ENCODE results near the gene NEFH.

Gene NEFH

DNA sequence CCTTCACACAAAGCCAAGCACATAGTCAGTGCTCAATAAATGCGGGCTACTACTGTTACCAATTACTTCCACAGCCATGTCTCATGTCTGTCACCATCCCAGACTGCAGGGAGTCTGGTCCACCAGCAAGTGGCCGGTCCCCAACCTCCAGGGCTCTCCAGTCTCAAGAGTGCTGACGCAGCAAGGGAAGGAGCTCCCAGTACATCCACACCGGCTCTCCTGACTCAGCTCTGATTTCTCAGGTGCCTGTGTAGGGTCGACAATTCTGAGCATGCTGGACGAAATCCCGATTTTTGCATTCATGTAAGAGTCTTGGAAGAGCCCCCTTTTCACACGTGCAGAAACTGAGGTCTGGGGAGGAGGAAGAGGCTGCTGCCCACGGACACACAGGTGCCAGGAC is 10.3 kb upstream of the NEFH start:
- no peak for DNase-seq

DNA sequence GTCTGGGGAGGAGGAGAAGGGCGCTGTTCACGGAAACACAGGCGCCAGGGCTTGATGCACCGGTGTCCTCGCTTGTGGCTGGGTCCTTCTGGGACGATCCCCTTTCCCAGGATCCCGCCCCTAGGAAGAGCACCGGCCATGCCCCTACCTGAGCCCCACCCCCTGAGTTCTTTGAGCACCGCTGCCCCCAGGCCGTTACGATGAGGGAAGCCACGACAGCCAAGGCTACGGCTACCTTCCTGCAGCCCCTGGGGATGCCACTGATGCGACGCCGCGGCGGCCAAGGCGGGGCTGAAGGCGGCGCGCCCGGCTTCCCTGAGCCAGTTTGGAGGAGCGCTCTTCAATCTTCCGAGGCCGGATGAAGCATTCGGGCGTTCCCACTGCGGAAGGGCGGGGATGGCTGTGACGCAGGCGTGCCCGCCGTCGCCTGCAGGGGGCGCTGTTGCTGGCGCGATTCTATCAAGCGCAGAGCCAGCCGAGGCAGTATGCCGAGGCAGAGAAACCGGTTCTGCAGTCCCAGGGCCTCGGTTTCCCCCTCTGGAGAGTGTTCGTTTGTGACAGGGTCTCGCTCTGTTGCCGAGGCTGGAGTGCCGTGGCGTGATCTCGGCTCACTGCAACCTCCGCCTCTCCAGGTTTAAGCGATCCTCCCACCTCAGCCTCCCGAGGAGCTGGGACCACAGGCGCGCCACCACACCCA is 9.7 kb upstream of the NEFH start:
- DNase-seq, result peak; percentile 57

DNA sequence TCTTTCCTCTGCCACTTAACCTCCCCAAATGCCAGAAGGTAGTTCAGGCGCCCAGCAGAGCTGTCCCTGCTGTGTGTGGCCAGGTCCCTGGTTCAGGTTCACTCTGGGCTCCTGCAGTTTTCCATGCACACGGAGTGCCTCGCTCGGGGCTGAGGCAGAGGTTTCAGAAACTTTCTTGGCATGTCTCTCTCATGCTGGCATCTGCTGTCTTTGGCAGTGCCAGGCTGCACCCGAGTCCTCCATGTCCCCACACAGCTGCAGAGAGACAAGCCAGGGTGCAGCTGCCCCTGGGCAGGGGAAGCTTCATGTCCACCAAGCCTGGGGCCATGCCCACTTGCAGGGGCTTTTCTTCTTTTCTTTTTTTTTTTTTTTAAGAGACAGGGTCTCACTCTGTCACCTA is 7.0 kb upstream of the NEFH start:
- DNase-seq, result no peak

DNA sequence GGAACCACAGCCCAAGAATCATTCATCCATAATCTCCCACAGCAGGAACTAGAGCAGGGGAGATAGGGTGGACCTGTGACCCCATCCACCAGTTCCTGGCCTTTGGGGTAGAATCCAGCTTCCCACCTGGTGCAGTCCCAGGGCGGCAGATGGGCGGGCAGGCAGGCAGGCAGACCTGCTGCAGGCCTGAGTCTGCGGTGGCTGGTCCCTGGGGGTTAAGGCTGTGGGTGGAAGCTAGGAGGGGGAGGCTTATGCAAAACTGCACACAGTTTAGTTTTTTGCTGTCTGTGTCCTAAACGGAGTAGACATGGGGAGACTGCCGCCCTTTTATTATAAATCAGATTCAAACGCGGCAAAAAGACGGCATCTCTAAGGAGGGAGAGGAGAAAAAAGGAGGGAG is 4.5 kb upstream of the NEFH start:
- DNase-seq, result no peak

DNA sequence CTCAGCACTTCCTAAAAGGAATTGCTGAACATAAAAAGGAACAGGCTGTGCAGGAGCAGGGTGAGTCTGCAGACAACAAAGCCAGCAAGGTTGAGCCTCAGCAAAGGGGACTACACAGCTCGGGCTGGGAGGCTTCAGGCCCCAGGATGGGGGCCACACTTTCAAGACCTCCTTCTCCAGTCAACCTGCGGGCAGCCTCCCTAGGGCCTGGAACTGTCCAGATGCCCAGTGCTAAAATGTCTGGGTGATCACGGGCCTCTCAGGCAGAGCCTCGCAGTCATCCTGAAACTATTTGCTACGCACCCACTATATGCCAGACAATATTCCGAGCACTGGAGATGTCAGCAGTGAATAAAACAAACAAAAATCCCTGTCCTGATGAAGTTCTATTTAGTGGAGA is 3.9 kb upstream of the NEFH start:
- DNase-seq, result no peak

DNA sequence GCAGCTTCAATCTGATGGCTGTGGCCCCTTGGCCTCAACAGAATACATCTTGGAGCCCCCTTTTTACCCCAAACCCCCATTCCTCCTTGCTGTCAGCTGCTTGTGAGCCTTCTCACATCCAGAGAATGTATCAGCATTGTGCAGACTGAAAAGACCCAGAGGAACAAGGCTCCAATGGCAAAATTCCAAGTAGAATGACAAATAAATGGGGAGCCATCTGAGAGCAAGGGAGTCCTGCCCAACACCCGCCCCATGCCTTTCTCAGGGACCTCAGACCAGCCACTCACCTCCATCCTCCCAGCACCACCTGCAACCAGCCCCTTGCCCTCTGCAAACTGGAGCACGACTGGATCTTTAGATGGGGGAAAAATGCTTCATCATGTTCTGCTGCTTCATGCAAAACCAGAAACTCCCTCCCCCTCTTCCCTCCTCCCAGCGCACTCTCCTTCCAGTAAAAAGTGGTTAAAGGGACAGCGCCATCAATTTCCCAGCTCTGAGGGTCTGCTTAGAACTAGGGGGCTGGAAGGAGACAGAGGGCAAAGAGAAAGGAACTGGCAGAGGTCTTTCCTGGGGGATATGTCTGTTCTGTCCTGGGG is 2.2 kb upstream of the NEFH start:
- DNase-seq, result peak; percentile 6

DNA sequence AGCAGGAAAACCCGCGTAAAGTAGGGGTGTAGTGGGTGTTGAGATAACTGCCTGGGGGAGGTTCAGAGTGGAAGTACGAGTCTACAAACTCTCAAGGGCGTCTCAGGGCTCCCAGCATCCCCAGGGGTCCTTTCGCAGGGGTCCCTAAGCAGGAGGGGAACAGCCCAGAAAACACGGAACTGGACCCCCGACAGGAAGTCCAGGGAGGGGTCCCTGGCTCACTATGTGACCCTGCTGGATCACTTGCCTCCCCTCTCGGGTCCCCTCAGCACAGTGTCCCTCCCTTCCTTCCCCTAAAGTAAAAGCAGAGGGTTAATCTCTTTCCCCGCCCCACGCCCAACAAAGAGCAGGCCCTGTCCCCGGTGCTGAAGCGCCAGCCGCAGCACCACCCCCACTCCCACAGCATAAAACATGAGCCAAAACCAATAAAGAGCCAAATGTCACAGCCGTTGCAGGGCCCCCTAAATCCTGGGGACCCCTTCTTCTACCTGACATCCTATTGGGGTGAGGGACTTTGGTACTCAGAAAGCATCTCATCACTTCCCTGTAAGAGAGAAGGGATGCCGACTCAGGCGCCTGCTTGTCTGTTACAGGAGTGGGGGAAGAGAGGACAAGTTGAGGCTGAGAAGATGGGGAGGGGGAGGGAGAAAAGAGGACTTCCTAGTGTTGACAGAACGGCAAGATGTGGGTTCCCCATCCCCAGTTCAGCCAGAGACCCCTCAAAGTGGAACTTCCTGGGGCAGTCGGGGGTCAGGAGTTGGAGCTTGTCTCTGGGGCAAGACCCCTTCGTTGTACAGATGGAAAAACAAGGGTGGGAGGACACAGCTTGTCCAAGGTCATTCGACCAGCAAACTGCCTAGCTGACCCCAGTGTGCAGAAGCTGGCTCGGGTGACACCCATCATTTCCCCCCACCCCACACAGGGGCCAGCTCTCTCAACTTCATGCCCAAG is 1.4 kb upstream of the NEFH start:
- no peak for DNase-seq

DNA sequence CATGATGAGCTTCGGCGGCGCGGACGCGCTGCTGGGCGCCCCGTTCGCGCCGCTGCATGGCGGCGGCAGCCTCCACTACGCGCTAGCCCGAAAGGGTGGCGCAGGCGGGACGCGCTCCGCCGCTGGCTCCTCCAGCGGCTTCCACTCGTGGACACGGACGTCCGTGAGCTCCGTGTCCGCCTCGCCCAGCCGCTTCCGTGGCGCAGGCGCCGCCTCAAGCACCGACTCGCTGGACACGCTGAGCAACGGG is 169 bp downstream of the NEFH start:
- no peak for DNase-seq

DNA sequence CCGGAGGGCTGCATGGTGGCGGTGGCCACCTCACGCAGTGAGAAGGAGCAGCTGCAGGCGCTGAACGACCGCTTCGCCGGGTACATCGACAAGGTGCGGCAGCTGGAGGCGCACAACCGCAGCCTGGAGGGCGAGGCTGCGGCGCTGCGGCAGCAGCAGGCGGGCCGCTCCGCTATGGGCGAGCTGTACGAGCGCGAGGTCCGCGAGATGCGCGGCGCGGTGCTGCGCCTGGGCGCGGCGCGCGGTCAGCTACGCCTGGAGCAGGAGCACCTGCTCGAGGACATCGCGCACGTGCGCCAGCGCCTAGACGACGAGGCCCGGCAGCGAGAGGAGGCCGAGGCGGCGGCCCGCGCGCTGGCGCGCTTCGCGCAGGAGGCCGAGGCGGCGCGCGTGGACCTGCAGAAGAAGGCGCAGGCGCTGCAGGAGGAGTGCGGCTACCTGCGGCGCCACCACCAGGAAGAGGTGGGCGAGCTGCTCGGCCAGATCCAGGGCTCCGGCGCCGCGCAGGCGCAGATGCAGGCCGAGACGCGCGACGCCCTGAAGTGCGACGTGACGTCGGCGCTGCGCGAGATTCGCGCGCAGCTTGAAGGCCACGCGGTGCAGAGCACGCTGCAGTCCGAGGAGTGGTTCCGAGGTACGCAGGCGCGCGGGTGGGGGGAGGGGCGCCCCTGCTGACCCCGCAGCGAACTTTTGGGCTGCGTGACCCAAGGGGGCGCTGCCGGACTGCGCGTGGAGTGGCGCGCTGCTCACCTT is 670 bp downstream of the NEFH start:
- peak; percentile 71 for DNase-seq

DNA sequence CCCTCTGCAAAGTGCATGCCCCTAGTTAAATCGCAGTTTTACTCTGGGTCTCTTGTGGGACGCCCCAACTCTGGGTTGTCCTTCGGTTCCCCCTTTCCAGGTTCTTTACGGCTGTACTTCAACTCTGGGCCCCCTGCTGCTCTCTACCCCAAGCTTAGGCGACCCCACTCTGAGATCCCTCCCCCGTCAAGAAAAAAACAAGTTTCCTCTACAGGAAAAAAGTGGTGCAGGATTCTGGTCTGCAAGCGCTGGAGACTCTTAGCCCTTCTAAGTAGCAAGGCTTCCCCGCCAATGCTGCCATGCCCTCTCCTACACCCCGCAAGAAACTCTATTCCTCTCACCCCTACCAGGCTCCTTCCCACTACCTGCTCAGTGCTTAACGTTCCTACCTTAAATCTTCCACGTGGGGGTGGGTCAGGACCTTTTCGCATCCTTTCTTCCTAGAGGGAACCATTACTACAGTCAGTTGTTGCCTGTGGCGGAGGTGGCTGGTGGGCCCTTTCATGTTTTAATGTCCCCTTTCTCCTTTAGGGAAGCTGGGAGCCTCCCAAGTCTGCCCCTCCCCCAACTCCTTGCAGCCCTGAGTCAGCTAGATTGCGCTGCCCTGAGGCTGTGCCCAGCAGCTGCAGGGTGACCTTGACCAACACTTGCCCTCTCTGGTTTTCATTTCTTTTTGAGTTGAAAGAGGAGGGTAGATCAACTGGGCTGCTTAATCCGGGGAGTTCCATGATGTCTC is 1.4 kb downstream of the NEFH start:
- DNase-seq, result peak; percentile 28

DNA sequence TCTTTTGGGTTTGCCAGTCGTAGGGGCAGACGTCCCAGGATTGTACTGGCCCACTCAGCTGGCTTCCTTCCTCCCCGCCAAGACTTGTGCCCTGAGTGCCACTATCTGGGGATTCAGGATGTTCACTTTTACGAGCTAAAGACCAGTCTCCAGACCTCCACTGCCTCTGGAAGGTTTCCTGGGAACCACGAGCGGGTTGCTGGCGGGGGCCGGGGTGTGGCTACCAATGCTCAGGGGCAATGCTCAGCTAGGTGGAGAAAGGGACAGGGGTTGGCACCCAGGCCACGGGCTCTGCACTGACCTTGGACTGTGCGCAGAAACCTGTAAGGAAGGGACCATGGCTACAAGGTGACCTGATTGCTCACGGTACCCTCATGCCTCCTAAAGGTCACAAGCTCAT is 2.2 kb downstream of the NEFH start:
- no peak for DNase-seq

DNA sequence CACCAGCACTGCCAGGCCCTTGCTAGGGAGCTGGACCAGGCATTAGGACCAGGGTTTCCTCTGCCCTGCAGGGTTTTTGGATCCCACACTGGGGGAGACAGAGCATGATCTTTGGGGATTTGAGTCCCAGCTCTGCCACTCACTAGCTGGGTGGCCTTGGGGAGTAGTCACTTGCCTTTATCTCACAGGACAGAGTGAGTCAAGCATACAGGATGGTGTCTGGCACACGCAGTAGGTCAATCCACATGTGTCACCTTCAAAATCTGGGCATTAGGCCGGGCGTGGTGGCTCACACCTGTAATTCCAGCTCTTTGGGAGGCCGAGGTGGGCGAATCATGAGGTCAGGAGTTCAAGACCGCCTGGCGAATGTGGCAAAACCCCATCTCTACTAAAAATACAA is 2.7 kb downstream of the NEFH start:
- no peak for DNase-seq

DNA sequence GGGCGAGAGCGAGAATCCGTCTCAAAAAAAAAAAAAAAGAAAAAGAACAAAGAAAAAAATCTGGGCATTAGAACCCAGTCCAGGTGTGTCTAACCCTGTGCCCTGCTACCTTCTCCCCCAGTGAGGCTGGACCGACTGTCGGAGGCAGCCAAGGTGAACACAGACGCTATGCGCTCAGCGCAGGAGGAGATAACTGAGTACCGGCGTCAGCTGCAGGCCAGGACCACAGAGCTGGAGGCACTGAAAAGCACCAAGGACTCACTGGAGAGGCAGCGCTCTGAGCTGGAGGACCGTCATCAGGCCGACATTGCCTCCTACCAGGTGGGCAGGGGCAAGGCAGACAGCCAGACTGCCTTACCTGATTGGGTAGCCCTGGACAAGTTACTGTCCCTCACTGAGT is 3.2 kb downstream of the NEFH start:
- no peak for DNase-seq

DNA sequence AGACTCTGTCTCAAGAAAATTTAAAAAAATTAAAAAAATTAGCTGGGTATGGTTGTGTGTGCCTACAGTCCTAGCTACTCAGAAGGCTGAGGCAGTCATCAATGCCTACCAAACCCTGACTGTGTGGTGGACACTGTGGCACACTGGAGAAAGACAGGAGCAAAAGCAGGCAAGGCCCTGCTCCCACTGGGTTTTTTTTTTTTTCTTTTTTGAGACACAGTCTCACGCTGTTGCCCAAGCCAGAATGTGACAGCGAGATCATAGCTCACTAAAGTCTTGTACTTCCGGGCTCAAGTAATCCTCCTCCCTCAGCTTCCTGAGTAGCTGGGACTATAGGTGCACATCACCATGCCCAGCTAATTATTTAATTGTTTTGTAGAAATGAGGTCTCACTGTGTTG is 4.6 kb downstream of the NEFH start:
- DNase-seq, result peak; percentile 73

DNA sequence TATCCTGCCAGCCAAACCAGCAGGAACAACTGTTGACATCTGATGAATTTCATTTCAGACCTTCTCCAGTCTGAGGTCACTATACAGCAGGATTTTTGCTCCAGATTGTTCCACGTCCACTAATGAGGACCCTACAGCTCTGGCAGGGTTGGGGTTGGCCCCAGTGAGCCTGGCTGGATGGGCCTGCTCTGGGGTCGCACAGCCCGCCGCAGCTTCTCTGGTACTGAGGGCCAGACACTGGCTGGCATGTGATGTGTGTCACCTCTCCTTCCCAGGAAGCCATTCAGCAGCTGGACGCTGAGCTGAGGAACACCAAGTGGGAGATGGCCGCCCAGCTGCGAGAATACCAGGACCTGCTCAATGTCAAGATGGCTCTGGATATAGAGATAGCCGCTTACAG is 5.4 kb downstream of the NEFH start:
- DNase-seq, result no peak

DNA sequence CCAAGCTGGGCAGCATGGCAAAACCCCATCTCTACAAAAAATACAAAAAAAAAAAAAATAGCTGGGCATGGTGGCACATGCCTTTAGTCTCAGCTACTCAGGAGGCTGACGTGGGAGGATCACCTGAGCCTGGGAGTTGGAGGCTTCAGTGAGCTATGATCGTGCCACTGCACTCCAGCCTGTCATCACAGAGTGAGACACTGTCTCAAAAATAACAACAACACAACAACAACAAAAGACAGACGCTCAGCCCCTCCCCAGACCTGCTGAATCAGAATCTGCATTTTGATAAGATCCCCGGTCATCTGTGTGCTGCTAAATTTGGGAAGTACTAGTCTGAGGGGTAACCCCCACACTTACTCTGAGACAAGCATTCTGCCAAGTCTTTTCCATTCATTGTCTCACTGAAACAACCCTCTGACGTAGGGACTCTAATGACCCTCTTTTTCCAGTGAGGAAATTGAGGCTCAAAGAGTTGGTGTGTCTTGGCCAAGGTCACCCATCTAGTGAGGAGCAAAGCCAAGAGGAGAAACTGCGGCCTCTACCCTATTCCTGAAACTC is 7.5 kb downstream of the NEFH start:
- DNase-seq, result peak; percentile 13

DNA sequence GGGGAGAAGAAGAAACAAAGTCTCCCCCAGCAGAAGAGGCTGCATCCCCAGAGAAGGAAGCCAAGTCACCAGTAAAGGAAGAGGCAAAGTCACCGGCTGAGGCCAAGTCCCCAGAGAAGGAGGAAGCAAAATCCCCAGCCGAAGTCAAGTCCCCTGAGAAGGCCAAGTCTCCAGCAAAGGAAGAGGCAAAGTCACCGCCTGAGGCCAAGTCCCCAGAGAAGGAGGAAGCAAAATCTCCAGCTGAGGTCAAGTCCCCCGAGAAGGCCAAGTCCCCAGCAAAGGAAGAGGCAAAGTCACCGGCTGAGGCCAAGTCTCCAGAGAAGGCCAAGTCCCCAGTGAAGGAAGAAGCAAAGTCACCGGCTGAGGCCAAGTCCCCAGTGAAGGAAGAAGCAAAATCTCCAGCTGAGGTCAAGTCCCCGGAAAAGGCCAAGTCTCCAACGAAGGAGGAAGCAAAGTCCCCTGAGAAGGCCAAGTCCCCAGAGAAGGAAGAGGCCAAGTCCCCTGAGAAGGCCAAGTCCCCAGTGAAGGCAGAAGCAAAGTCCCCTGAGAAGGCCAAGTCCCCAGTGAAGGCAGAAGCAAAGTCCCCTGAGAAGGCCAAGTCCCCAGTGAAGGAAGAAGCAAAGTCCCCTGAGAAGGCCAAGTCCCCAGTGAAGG is 9.2 kb downstream of the NEFH start:
- peak; percentile 65 for DNase-seq

DNA sequence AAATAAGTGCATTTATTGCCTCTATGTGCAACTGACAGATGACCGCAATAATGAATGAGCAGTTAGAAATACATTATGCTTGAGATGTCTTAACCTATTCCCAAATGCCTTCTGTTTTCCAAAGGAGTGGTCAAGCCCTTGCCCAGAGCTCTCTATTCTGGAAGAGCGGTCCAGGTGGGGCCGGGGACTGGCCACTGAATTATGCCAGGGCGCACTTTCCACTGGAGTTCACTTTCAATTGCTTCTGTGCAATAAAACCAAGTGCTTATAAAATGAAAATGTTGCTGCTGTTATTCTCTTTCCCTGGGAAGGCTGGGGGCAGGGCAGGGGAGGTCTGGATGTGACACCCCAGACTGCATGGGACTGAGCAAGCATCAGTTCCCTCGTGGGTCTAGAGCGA is 11.0 kb downstream of the NEFH start:
- no peak for DNase-seq

DNA sequence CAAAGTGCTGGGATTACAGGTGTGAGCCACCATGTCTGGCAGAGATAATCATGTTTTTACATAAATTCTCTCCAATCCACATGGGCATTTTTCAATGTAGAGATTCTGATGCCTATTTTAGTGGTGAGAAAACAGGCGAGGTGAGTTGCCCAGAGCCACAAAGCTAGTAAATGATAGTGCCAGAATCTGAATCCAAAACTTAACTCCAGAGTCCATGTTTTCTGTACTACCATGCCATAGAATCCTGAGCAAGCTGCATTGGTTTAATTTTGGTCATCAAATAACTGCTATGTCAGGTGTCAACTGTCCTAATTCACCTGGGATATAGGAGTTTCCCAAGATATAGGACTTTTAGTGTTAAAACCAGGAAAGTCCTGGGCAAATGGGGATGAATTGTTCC is 13.6 kb downstream of the NEFH start:
- no peak for DNase-seq

DNA sequence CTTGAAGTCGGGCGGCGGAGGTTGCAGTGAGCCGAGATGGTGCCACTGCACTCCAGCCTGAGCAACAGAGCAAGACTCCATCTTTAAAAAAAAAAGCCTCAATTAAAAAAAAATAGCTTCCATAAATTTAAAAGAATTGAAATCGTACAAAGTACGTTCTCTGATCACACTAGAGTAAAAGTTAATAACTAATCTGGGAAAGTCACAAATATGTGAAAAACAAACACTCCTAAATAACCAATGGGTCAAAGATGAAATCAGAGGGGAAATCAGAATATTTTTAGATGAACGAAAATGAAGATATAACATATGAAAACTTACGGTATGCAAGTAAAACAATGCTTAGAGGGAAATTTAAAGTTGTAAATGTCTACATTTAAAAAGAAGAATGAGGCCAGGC is 19.8 kb downstream of the NEFH start:
- DNase-seq, result no peak

DNA sequence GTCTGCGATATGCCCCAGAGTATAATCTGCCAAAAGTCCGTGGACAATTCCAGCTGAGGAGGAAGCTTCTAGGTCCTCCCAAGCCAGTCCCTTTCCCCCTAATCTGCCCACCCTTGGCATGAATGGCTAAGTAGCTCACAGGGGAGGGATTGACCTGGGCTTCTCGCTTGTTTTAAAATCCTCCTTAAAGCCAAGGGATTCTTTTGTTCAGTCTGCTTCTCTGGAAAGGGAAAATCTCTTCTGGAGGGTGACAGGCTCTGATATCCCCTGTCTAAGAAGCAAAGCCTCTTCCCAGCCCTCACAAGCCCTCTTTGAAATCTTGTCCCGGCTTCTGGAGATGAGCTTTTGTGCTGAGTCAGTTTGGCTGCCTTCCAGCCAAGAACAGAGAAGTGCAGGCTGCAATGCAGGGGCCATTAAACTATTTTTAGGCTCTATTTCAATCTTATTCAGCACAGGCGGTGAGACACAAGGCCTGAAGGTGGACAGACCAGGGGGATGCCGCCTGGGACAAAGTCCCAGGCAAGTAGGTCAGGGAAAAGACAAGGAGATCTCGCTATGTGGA is 23.9 kb downstream of the NEFH start:
- no peak for DNase-seq

DNA sequence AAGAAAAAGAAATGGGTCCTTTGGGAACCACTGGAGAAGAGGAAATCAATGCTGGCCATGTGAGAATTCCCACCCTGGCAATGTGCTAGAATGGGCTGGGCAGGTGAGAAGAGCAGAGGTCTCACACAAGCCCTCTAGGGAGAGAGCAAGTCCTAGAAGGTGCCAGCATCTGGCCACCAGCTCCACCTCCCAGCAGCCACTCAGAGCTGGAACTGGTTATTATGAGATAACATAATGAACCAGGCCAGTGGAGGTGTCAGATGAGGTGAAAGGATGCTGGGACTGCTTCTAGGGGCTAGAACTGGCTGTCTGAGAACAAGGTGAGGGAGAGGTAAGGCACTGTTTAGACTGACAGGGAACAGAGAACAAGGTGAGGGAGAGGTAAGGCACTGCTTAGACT is 29.3 kb downstream of the NEFH start:
- DNase-seq, result no peak

Measured in inflammatory macrophage treated with lipopolysaccharide for 4 hours (primary cell).